HG02588 (cell line): Measurements from ENCODE around the gene MED1.
A peak's percentile ranks its signal among the peaks of the same experiment; 100 is the strongest.
"Not testable (repeated sequence)": the region's sequence is repeated elsewhere in the genome, so short reads cannot be mapped to it uniquely, and the experiment has no call there.

Source experiments
- ATAC-seq: cut with Tn5 transposase; IDR thresholded peaks from one replicate; pipeline ENCODE4 v1.9.1; 2021; ENCODE audit warnings: mild to moderate bottlenecking, moderate library complexity; ENCODE audit not compliant: unreplicated experiment

MED1 gene

DNA sequence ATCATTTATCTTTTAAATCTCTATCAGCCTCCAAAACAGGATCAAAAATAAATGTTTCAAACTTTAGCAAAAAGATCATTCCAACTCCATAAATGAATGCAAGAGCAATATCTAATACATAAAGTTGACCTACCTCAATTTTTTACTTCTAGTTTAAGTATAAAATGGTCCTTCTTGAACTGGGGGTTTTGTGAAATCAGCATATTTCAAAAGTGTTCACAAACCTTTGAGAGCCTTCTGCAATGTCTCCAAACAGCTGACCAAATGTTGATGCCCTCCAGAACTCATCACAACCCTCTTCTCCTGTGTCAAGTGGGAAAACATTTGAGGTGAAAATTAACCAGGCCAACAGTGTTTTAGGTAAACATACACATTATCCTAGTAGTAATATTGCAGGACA lies 7.7 kb downstream of the MED1 start:
- ATAC-seq: no peak

DNA sequence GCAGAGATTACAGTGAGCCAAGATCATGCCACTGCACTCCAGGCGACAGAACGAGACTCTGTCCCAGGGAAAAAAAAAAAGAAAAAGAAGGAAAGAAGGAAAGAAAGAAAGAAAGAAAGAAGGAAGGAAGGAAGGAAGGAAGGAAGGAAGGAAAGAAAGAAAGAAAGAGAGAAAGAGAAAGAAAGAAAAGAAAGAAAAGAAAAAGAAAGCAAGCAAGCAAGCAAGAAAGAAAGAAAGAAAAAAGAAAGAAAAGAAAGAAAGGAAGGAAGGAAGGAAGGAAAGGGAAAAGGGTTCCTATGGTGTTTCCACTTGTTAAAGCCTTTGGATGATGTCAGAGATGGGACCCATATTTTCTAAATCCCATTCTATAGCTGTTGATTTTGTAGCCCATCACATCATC lies 11.2 kb downstream of the MED1 start:
- ATAC-seq: not testable (repeated sequence)

DNA sequence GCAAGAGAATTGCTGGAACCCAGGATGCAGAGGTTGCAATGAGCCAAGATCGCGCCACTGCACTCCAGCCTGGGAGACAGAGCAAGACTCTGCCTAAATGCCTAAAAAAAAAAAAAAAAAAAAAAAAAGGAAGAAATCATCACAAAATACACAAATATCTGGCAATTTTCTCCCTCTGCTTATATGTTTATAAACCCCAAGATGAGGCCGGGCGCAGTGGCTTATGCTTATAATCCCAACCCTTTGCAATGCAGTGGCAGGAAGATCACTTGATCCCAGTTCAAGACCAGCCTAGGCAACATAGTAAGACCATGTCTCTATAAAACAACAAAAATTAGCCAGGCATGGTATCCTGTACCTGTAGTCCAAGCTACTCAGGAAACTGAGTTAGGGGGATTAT lies 21.5 kb downstream of the MED1 start:
- no peak for ATAC-seq

DNA sequence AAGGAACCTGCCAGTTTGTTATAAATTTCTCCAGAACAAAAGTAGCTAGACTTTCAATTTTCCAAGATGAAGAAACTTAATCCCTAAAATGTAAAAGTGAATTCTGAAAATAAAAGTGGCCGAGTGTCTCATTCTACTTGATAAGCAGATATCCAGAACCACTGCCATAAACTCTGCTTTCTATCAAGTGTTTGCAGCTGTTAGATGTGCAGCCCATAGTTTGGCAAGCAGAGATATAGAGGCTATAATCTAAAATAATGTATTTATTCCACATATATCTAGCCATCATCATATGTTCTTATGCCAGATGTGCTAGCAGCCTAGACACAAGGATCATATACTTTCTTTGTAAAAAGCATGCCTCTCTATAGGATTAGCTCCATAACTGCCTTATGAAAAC lies 34.9 kb downstream of the MED1 start:
- ATAC-seq: no peak

DNA sequence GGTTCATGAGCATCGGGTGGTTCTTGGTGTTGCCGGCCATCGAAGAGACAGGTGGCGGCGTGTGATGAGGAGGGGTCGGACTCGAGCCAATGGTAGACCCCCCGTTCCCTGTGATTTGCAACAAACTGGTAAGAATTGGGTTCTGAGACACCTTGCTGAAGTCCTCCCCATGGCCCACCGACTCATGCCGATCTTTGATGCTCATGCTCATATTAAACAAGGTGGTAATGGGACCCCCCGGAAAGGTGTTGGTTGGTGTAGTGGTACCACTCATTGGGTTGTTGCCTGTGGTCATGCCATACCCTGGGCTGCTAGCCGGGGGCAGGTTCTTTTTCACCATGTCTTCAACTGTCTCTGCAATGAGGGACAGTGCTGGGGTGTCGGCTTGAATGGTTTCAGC lies 40.8 kb downstream of the MED1 start:
- ATAC-seq: no peak

DNA sequence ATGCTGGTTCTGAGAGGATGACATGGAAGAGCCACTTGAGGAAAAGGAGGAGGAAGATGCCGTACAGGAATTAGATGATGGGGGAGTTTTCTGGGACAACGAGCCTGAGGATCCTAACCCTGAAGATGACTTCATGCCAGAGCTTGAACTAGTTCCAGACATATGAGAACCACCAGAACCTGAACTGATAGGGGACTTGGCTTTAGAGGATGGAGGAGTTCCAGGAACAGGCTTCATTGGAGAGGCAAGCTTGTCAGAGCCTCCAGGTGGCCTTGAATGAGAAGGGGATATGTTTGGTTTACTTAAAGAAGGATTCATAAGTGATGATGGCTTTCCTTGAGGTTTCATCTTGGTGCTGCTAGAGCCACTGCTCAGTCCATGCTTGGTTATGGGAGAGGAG lies 42.7 kb downstream of the MED1 start:
- no peak for ATAC-seq

DNA sequence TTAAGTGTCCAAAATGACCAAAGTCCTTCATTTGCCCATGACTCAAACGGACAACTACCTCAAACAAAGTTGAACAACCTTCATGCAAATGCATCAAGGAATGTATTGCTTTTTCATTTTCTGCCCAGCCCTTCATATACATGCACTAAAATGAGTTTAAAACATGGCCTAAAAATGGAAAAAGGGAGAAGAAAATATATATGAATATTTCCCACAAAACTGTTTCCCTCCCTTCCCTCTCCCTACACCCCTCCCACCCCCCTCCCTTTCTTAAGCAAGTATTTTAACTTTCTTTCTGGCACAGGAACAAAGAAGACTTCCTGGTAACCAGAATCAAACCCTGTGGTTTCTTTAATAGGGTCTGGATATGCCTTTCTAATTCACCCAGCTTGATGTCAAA lies 44.1 kb downstream of the MED1 start:
- ATAC-seq: no peak

DNA sequence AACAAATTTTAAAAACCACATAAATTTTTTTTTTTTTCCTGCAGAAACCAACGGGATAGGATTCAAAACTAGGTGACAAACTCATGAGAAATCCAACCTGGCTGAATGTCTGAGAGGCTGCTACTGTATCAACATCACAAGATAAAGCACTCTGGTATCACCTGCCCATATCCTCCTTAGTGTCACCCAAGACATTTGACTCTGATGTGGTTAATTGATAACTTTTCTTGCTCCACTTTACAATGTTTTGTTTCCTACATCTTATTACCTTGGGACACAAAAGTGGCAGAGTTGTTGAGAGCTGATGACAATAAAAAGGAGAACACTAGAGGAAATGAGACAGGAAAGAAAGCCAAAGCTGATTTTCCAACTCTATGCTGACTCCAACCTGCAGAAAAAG lies 45.6 kb downstream of the MED1 start:
- ATAC-seq: no peak

DNA sequence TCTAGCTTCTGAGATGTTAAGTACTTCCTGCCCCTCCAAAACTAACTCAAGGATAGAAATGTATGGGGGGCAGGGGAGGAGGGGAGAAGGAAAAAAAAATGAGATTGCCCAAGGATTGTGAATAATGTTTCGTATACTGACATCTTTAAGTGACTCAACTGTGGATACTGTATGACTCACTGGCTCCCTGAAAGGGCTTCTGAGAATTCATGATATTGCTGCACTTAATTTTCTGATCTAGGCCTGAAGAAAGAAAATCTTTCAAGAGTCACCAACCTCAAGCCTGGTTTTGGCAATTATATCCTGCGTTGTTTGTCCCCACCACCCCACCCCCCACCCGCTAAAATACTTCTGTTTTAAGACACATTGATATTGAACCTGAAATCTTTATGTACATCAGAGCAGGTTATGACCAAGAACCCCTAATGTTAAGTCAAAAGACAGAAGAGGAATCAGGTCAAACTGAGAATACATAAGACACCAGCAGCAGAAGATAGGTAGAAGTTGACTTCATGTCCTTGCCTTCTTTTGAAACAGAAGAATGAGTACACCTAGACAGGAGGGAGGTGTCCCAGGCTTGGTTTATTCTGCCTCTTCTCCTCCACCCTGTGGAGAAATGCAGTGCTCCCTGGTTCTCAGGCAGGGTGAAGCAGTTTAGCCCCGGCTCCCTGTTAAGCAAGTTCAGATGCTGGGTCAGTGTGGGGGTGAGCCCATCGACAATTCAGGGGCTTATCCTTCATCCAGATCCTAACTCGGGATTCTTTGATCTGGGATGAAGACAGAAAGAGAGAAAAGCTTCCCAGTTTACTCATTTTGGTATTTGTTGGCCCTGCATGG lies 46.3 kb downstream of the MED1 start:
- ATAC-seq: no peak

DNA sequence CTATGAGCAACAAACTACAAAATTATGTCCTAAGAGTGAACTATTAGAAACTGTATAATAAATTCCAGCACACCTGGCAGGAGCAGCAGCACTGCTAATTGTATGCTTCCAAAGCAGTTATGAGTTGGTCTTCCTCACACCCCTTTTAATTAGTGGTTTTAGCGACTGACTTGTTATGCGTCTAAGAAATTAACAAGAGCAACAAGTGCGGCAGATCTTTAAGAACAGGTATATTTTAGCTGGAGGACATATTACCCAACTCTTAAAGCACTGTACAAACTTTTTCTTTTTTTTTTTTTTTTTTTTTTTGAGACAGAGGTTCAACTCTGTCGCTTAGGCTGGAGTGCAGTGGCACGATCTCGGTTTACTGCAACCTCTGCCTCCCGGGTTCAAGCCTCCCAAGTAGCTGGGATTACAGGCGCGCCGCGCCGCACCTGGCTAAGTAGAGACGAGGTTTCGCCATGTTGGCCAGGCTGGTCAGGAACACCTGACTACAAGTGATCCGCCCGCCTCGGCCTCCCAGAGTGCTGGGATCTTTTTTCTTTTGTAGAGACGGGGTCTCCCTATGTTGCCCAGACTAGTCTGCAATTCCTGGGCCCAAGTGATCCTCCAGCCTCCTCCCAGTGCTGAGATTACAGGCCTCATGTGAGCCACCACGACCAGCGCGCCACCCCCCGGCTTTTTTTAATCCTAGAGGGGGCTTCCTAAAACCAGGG lies 48.0 kb downstream of the MED1 start:
- ATAC-seq: no peak

DNA sequence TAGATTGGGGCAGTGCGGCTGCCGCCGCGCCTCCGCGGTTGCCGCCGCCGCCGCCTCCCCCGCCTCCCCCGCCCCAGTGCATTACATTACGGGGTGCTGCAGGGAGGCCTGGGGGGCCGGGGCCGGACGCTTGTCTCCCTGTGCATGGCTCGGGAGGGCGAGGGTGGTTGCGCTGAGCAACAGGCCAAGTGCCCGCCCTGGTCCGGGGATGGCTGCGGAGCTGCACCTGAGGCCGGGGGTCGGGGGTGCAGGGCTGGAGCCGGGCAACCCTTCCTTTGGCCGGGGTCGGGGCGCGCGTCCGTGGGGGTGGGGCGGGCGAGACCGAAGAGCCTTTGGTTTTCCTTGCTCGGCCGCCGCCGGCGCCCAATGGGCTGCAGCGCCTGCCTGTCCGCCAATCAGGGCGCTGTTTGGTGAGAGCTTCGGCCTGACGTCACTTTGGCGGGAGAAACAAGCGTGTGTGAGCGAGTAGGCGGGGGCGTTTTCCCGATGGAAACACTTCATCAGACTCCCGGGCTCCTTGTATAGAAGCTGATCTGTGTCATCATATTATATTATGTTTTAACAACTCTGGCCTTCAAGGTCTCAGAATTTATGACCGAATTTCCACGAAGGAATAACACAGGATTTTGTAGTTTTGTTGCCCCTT lies 48.7 kb downstream of the MED1 start:
- peak; percentile 62 for ATAC-seq

DNA sequence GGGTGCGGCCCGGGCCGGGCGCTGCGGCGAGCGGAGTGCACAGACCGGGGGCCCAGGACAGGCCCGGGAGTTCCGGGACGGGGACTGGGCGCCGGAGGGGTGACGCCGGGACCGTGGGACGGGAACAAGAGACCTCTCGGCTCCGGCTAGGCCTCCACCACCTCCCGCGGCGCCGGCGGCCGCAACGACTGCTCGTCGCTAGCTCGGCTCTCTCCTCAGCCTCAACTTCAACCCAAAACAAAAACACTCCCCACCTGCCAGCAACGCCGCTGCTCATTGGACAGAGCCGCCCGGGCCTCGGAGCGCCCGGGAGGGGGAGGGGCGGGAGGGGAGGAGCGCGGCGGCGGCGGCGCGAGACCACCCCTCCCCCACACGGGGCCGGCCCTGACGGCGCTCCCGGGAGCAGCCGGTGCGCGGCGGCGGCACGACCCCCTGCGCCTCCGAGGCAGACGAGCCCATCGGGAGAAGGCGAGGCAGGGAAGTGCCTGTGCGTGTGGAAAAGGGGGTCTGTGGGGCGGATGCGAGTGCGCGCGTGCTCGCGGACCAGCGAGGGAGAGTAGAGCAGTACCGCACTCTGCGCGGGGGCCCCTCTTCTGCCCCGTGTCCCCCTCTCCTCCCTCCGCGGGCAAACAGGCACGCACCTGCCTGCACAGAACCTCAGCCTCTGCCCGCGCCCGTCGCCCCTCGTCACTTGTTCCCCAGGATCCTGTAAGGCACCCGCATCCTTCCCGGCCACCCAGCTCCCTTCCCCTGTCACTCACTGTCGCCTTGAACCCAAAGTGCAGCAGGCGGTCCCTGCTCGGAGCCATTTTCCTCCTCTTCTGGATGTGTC lies 49.4 kb downstream of the MED1 start, which contains the start of gene FBXL20:
FBXL20 (minus strand) TSS at position 215 of the 832 bp plus-strand sequence. CDS start 224 bp downstream, outside the sequence.
- peak; percentile 58 for ATAC-seq

DNA sequence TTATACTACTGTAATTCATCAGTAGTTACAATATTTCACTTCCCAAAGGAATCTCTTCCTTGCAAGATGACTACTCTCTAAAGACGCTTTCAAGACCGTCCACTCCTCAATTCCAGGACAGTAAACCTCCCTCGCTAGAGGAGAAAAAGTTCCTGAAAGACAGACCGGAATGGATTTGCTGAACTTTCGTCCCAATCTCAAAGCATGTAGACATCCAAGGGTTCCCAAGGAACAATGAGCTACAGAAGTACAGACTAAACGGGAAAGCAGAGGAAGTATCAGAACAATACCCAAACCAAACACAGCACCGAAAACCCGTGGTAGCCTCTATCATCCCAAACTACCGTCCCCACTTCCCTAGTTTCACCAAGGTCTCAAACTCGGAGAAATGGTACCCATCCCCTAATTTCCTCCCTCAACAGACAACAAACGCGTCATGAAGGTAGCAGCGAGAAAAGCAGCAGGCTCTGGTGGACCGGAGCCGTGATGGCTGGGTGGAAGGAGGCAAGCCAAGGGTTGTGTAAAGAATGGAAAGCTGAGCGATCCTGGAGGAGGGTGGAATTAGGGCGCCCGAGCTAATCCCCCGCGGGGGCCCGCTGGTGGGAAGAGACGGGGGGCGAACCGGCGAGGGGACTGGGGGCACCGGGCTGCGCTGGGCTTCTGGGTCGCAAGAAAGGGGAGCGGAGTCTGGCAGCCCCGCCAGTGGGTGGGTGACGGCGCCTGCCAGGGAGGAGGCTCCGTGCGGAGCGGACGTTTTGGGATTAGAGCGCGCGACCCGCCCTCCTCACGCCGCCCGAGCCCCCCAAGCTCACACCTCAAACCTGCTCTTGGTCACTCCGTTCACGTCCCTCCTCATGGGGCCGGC lies 50.3 kb downstream of the MED1 start:
- peak; percentile 10 for ATAC-seq

DNA sequence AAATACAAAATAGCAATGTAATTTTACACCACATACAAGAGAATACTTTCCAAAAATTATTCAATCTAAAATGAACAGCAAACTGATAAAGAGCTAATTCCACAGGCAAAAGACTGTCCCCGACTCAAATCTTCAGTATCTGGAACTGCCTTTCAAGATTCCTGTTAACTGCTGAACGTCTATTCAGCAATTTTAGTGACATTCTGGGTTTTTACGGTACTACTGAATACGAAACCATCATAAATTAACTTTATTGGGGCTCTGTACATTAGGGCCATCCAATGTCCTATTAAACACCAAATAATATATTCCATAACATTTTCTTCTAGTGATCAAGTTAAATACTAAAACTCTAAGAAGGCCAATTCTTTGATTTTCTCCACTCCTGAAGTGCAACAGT lies 51.3 kb downstream of the MED1 start:
- ATAC-seq: no peak

DNA sequence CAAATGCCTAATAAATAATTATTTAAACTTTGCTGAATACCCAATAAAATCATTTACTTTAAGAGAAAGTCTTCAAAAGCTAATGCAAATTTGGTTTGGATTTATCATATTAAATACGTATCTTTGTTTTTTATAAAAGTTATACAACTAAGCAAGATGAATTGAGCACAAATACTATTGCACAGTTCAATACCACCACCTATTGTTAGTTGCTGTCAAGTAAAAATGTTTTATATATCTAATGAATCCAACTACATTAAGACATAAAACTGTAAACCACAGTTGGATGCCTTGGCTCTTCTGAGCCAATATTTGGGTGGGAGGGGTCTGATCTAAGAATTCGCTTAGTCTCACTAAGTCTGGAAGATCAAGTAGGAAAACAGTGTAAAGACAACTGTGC lies 57.3 kb downstream of the MED1 start:
- ATAC-seq: no peak

DNA sequence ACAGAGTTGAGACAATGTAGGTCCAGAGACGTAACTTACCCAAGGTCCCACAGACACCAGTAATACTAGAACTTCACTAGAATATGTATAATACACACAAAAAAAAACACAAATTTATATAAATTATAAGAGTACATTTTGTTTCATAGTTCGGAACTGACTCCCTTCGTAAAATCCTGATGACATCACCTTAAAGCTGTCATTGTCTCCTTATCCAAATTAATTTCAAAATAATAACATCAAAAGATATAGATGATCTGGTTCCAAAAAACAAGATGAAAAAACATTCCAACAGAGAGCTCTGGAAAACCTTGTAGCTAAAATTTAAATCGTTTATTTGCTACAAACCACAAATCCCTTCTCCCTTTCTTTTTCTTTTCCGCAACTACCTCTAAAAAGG lies 59.6 kb downstream of the MED1 start:
- ATAC-seq: no peak

DNA sequence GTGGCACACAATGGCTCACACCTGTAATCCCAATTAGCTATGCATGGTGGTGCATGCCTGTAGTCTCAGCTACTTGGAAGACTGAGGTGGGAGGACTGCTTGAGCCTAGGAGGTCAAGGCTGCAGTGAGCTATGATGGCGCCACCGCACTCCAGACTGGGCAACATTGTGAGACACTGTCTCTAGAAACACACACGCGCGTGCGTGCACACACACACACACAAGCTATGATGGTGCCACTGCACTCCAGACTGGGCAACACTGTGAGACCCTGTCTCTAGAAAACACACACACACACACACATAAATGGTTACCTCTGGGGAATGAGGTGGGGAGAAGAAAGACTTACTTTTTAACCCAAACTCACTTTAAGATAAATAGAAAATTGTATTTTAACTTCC lies 66.0 kb downstream of the MED1 start:
- no peak for ATAC-seq

DNA sequence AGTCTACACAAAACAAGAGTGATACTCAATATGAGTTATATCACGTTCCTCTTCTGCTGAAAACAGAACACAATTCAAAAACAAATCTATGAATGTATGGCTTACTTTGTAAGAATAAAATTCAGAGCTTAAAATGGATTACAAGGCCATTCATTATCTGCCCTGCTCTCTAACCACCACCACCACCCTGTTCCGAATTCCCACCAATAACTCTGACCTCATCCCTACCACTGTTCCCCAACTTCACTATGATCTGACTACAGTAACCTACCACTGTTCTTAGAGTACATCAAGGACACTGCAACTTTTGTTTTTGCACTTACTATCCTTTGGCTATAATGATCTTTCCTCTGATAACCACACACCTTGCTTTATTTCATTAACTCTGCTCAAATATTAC lies 70.9 kb downstream of the MED1 start:
- ATAC-seq: no peak

DNA sequence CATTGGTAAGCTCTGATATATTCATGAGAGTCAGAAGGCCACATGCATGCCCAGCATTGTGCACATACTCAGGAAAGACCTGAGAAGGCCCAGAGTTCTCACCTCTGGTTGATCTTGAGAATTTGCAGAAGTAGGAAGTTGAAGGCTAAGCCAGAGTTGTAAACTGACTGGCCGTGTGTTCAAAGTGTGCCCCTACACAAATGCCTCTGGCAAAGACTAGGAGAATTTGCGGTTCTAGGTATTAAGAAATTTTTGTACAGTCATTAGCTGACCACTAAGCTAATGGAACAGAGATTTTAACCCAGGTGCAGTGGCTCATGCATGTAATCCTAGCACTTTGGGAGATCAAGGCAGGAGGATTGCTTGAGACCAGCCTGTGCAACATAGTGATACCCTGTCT lies 74.6 kb downstream of the MED1 start:
- no peak for ATAC-seq

DNA sequence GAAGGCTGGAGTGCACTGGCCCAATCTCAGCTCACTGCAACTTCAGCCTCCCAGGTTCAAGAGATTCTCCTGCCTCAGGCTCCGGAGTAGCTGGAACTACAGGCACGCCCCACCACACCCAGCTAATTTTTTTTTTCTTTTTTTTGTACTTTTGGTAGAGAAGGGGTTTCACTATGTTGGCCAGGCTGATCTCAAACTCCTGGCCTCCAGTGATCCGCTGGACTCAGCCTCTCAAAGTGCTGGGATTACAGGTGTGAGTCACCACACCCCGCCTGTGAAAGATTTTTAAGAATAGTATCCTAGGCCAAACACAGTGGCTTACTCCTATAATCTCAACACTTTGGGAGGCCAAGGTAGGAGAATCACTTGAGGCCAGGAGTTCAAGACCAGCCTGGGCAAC lies 83.3 kb downstream of the MED1 start:
- not testable (repeated sequence) for ATAC-seq
